OCI-LY7 (cell line): Measurements from ENCODE around the gene RASAL2. TPM values are rescaled to one million over a fixed set of nuclear protein-coding genes. Genes with fewer than 3 reads are reported as not detected.

Source experiments
- BruUV-seq: library from RNA; stranded (reverse); fragments of 400-500 nt; replicated peaks from 2 replicates; lab custom pipeline; 2021; lab: Mats Ljungman, UMichigan
- CTCF ChIA-PET: fragments of 300-600 bp; sonication (Branson Sonifier 250); formaldehyde crosslinking; loops from one replicate; lab custom pipeline; 2022; ENCODE audit warnings: antibody characterized with exemption; ENCODE audit not compliant: unreplicated experiment; lab: Charles Lee
- POLR2A ChIA-PET: fragments of 300-600 bp; sonication (Branson Sonifier 250); formaldehyde crosslinking; loops from one replicate; lab custom pipeline; 2022; ENCODE audit warnings: antibody characterized with exemption; lab: Charles Lee
- DNase-seq: peaks from one replicate; pipeline ENCODE4 v3.0.0-alpha.2; 2015; ENCODE audit warnings: low spot score
- H2AFZ ChIP-seq: fragments of 200-600 bp; sonication (generic), shearing (Covaris generic); 2 replicates; pipeline ENCODE4 v1.6.1; 2014; ENCODE audit warnings: mild to moderate bottlenecking, antibody characterized with exemption, low read length, moderate library complexity
- H3K27ac ChIP-seq: fragments of 200-600 bp; sonication (generic); 2 replicates; pipeline ENCODE4 v1.5.1; 2014; ENCODE audit warnings: mixed run types, low read depth, mild to moderate bottlenecking, moderate library complexity, low read length, inconsistent platforms; ENCODE audit not compliant: poor library complexity, severe bottlenecking
- H3K36me3 ChIP-seq: fragments of 200-600 bp; sonication (generic); 2 replicates; pipeline ENCODE4 v1.6.1; 2014; ENCODE audit warnings: mild to moderate bottlenecking, antibody characterized with exemption, low read length, moderate library complexity, mixed read lengths; ENCODE audit not compliant: insufficient read depth
- H3K4me1 ChIP-seq: fragments of 200-600 bp; sonication (generic); 2 replicates; pipeline ENCODE4 v1.5.1; 2014; ENCODE audit warnings: mild to moderate bottlenecking, low read length; ENCODE audit not compliant: insufficient read depth, poor library complexity, severe bottlenecking
- H3K4me2 ChIP-seq: fragments of 200-600 bp; sonication (generic); 2 replicates; pipeline ENCODE4 v1.6.1; 2014; ENCODE audit warnings: mild to moderate bottlenecking, low read length
- H3K4me3 ChIP-seq: fragments of 200-600 bp; sonication (generic); 2 replicates; pipeline ENCODE4 v1.5.1; 2014; ENCODE audit warnings: mild to moderate bottlenecking, low read depth, low read length; ENCODE audit not compliant: poor library complexity, severe bottlenecking
- H3K79me2 ChIP-seq: fragments of 200-600 bp; sonication (generic); 2 replicates; pipeline ENCODE4 v1.6.1; 2016; ENCODE audit warnings: low read depth, mild to moderate bottlenecking, low read length, moderate library complexity, mixed read lengths; ENCODE audit not compliant: insufficient read depth
- H3K9me2 ChIP-seq: fragments of 200-600 bp; sonication (generic); 2 replicates; pipeline ENCODE4 v1.6.1; 2016; ENCODE audit warnings: mild to moderate bottlenecking, low read length, mixed read lengths; ENCODE audit not compliant: insufficient read depth
- H3K9me3 ChIP-seq: fragments of 200-600 bp; sonication (generic); 2 replicates; pipeline ENCODE4 v1.6.1; 2014; ENCODE audit warnings: mild to moderate bottlenecking, mixed run types, low read length, mixed read lengths
- H4K20me1 ChIP-seq: fragments of 200-600 bp; sonication (generic); 2 replicates; pipeline ENCODE4 v1.6.1; 2014; ENCODE audit warnings: mild to moderate bottlenecking, antibody characterized with exemption, low read length, moderate library complexity, mixed read lengths; ENCODE audit not compliant: insufficient read depth
- CTCF ChIP-seq: fragments of 200-600 bp; sonication (generic); conservative IDR thresholded peaks from 2 replicates; pipeline ENCODE4 v1.5.1; 2014; ENCODE audit warnings: mild to moderate bottlenecking, antibody characterized with exemption, low read length, moderate library complexity, mixed read lengths
- EZH2phosphoT487 ChIP-seq: fragments of 200-600 bp; sonication (generic); IDR thresholded peaks from 2 replicates; pipeline ENCODE4 v1.6.1; 2018; ENCODE audit warnings: low read depth, borderline replicate concordance, mild to moderate bottlenecking, mixed run types, antibody characterized with exemption, low read length, moderate library complexity, mixed read lengths
- intact Hi-C: fragments of 100-400 bp; cut with micrococcal nuclease; formaldehyde crosslinking; loops from one replicate; pipeline ENCODE4 v1.10.0; 2022; ENCODE audit not compliant: unreplicated experiment
- total RNA-seq, 2 experiments: library from RNA; depleted of rRNA in 1 of 2; stranded (reverse); fragments of >200 nt in 1 of 2; shearing (Covaris generic) in 1 of 2; gene quantifications; 2 replicates each; pipeline ENCODE4 v1.2.3, GENCODE V29; 2014 to 2022

The RASAL2 gene
- total RNA-seq, 2 experiments from 2014 or later, result 0.09 to 0.27 TPM

DNA sequence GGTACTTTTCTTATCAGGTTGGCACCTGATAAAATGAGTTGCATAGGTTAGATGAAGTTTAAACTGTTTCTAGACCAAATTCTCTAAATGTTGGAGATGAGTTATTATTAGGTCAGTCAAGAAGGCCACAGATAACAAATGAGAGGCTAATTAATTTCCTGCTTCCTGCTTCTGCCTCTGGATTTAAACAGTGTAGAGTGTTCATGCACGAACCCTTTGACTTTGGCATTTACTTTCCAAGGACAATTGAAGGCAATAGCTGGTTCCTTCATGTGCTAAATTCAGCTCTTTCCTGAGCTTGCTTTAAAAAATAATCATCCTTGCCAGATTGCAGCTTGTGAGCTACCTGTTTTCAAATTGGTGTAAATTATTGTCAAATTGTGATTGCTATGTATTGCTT, 80.6 kb downstream of the RASAL2 start:
- intact Hi-C loops, result no loop called here
- no peaks in the 10 kb centered on the region for H3K9me3 ChIP-seq
- DNase-seq, result no peak
- no peaks in the 10 kb centered on the region for H4K20me1 ChIP-seq
- POLR2A ChIA-PET, result no interaction called here
- CTCF ChIA-PET, result no interaction called here
- H3K36me3 ChIP-seq, result no peaks in the 10 kb centered on the region
- BruUV-seq, result no TSS peak
- no peak overlapping the region for H3K27ac ChIP-seq
- H3K4me2 ChIP-seq, result no peak overlapping the region
- no peaks in the 10 kb centered on the region for H3K9me2 ChIP-seq
- H3K4me1 ChIP-seq, result no peaks in the 10 kb centered on the region
- H3K4me3 ChIP-seq, result no peak overlapping the region
- H3K79me2 ChIP-seq, result no peaks in the 10 kb centered on the region
- TF ChIP-seq CTCF (no peak), EZH2phosphoT487 (no peak)
- H2AFZ ChIP-seq, result no peak overlapping the region

- no peak for DNase-seq
- H3K4me1 ChIP-seq, result no peaks in the 10 kb centered on the region
- H3K4me3 ChIP-seq, result no peak overlapping the region
- no peak overlapping the region for H3K4me2 ChIP-seq
- ChIA-PET CTCF (interaction anchor here (0.6 kb wide), 1 partner anchor 13 kb away, joined by 3 read pairs; no protein-coding TSS in a partner anchor), POLR2A (interaction anchor here (0.7 to 1.4 kb wide), 4 partner anchors 10 to 228 kb away, joined by 3 to 5 read pairs (median 4); no protein-coding TSS in a partner anchor)
- no peaks in the 10 kb centered on the region for H3K9me3 ChIP-seq
- intact Hi-C loops, result loop anchor here (10.0 kb wide), 1 partner anchor 126 kb away; no protein-coding TSS in a partner anchor
- BruUV-seq, result no TSS peak
- no peaks in the 10 kb centered on the region for H3K79me2 ChIP-seq
- TF ChIP-seq EZH2phosphoT487 (no peak), CTCF (no peak)
- no peak overlapping the region for H3K27ac ChIP-seq
- no peaks in the 10 kb centered on the region for H3K36me3 ChIP-seq
- H3K9me2 ChIP-seq, result no peaks in the 10 kb centered on the region
- H2AFZ ChIP-seq, result no peak overlapping the region
- H4K20me1 ChIP-seq, result no peaks in the 10 kb centered on the region
Measured at GRCh38 chr1:178180405-178180804, 86.5 kb downstream of the RASAL2 start.

DNA sequence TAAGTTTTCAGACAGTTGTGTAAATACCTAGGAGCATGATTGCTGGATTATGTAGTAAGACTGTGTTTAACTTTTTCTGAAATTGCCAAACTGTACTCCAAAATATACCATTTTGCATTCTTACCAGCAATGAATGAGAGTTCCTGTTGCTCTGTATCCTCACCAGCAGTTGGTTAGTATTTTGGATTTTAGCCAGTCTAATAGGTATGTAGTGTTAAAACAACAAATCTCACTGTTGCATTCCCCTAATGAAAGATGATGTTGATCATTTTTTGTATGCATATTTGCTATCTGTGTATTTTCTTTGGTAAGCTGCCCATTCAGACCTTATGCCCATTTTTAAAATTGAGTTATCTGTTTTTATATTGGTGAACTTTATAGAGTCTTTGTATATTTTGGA, 89.9 kb downstream of the RASAL2 start:
- H4K20me1 ChIP-seq, result no peaks in the 10 kb centered on the region
- no peak overlapping the region for H2AFZ ChIP-seq
- no peaks in the 10 kb centered on the region for H3K79me2 ChIP-seq
- H3K4me3 ChIP-seq, result no peak overlapping the region
- intact Hi-C loops, result loop anchor here (10.0 kb wide), 1 partner anchor 129 kb away; no protein-coding TSS in a partner anchor
- H3K9me3 ChIP-seq, result no peaks in the 10 kb centered on the region
- H3K27ac ChIP-seq, result no peak overlapping the region
- BruUV-seq, result no TSS peak
- no peak overlapping the region for H3K4me2 ChIP-seq
- TF ChIP-seq EZH2phosphoT487 (no peak), CTCF (no peak)
- no peaks in the 10 kb centered on the region for H3K4me1 ChIP-seq
- H3K36me3 ChIP-seq, result no peaks in the 10 kb centered on the region
- CTCF ChIA-PET, result no interaction called here
- H3K9me2 ChIP-seq, result no peaks in the 10 kb centered on the region
- POLR2A ChIA-PET, result no interaction called here
- DNase-seq, result no peak
